ENCODE results near the gene USP44.

Gene USP44

DNA sequence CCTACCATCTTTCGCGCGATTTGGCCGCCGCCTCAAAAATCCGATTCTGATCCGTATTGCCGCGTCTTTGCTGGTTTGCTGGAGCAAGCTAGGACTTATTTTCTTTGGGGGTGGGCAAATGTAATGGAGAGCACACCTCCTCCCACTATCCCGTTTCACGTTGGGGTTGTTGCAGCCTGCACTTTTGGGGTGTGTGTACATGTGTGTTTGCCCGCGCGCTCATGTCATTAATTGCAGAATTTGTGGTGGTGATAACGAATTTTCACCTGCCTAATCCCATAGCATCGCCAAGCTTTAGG lies 76.7 kb downstream of the USP44 start:
- H3K36me3 ChIP-seq (ENCODE audit: control insufficient read depth, insufficient read depth, low read length): peaks cover 3% of the 10 kb centered on the region
- H3K4me1 ChIP-seq (ENCODE audit: control insufficient read depth, insufficient read depth, low read length): no peaks in the 10 kb centered on the region
- H3K27me3 ChIP-seq (ENCODE audit: control insufficient read depth, insufficient read depth, low read length): no peaks in the 10 kb centered on the region
- H3K4me3 ChIP-seq (ENCODE audit: low read depth, low read length): peak overlapping the region; percentile 97
- peak overlapping the region; percentile 96 for H3K9ac ChIP-seq (ENCODE audit: low read depth, low read length)
- H3K9me3 ChIP-seq (ENCODE audit: control insufficient read depth, insufficient read depth, low read length): no peaks in the 10 kb centered on the region

GRCh38 chr12:95473884-95474659 lies 77.2 kb downstream of the USP44 start, which contains the start of gene METAP2:
Gene METAP2 (plus strand): TSS chr12:95474152. CDS start chr12:95474180, 28 bp downstream.
- peak within 1 kb of the TSS; percentile 96 for H3K9ac ChIP-seq (ENCODE audit: low read depth, low read length)
- H3K4me3 ChIP-seq (ENCODE audit: low read depth, low read length): peak within 1 kb of the TSS; percentile 97
- no peaks in the 10 kb centered on the region for H3K4me1 ChIP-seq (ENCODE audit: control insufficient read depth, insufficient read depth, low read length)
- no peaks in the 10 kb centered on the region for H3K9me3 ChIP-seq (ENCODE audit: control insufficient read depth, insufficient read depth, low read length)
- H3K36me3 ChIP-seq (ENCODE audit: control insufficient read depth, insufficient read depth, low read length): peaks cover 3% of the 10 kb centered on the region
- no peaks in the 10 kb centered on the region for H3K27me3 ChIP-seq (ENCODE audit: control insufficient read depth, insufficient read depth, low read length)

DNA sequence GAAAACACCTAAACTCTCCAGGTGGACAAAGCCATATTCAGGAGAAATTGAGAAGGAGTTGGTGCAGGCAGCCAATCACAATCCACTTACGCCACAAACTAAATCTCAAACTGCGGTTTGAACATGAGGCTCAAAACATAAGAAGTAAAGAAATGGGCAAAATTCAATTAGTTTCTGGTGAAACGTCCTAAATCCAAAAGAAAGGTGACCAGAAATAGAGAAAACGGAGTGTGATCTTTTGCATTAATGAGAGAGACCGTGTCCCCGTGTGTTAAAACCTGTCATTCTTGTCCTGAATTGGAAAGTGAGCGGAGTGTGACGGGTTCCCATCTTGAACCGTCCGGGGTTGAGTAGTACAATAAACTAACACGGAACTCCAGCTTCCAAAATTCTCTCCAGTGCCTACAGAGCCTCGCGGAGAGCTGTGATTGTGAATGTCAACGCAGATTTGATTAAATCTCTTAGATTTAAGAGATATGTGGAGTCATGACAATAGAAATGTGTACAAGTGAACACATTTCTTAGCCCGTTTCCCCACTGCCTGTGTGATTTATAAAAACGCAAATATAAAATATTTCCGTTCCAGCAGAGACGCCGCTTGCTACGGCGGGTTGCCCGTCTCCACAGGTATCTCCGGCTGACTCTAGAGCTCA lies 77.9 kb downstream of the USP44 start:
- H3K9ac ChIP-seq (ENCODE audit: low read depth, low read length): peak overlapping the region; percentile 96
- H3K4me3 ChIP-seq (ENCODE audit: low read depth, low read length): peak overlapping the region; percentile 97
- H3K4me1 ChIP-seq (ENCODE audit: control insufficient read depth, insufficient read depth, low read length): no peaks in the 10 kb centered on the region
- peaks cover 3% of the 10 kb centered on the region for H3K36me3 ChIP-seq (ENCODE audit: control insufficient read depth, insufficient read depth, low read length)
- H3K9me3 ChIP-seq (ENCODE audit: control insufficient read depth, insufficient read depth, low read length): no peaks in the 10 kb centered on the region
- no peaks in the 10 kb centered on the region for H3K27me3 ChIP-seq (ENCODE audit: control insufficient read depth, insufficient read depth, low read length)

GRCh38 chr12:95470300-95470699 lies 81.0 kb downstream of the USP44 start:
- Histone ChIP-seq H3K9me3 (ENCODE audit: control insufficient read depth, insufficient read depth, low read length) (no peaks in the 10 kb centered on the region), H3K27me3 (ENCODE audit: control insufficient read depth, insufficient read depth, low read length) (no peaks in the 10 kb centered on the region), H3K9ac (ENCODE audit: low read depth, low read length) (no peak overlapping the region), H3K4me1 (ENCODE audit: control insufficient read depth, insufficient read depth, low read length) (no peaks in the 10 kb centered on the region), H3K36me3 (ENCODE audit: control insufficient read depth, insufficient read depth, low read length) (no peaks in the 10 kb centered on the region), H3K4me3 (ENCODE audit: low read depth, low read length) (no peak overlapping the region)

All from iPS-15b (cell line).